HepG2 (cell line): ENCODE measurements around the gene COL13A1. TPM values are rescaled to one million over a fixed set of nuclear protein-coding genes. Genes with fewer than 3 reads are reported as not detected.

Experiments used
- ELF3 ChIP-seq: IDR thresholded peaks from 2 replicates; pipeline ENCODE4 v1.6.1; 2016; ENCODE audit warnings: missing genetic modification reagents, missing compliant biosample characterization
- MAFF ChIP-seq: IDR thresholded peaks from 2 replicates; pipeline ENCODE4 v1.6.1; 2011; ENCODE audit warnings: low read depth, low read length, improper control_type of control experiment
- MED8 ChIP-seq: sonication (generic); formaldehyde crosslinking; IDR thresholded peaks from 2 replicates; pipeline ENCODE4 v1.8.1; 2023; ENCODE audit warnings: mild to moderate bottlenecking, missing genetic modification reagents; ENCODE audit not compliant: insufficient replicate concordance
- SALL2 ChIP-seq: sonication (generic); formaldehyde crosslinking; IDR thresholded peaks from 2 replicates; pipeline ENCODE4 v1.8.1; 2023; ENCODE audit warnings: mild to moderate bottlenecking, missing genetic modification reagents, inconsistent platforms
- SMC3 ChIP-seq: IDR thresholded peaks from 2 replicates; pipeline ENCODE4 v1.6.1; 2011; ENCODE audit warnings: low read length, improper control_type of control experiment
- SMYD3 ChIP-seq: sonication (generic); formaldehyde crosslinking; IDR thresholded peaks from 2 replicates; pipeline ENCODE4 v1.8.1; 2023; ENCODE audit warnings: mild to moderate bottlenecking, missing genetic modification reagents
- STAG1 ChIP-seq: sonication (generic); formaldehyde crosslinking; IDR thresholded peaks from 2 replicates; pipeline ENCODE4 v1.4.0; 2020; ENCODE audit warnings: missing genetic modification reagents
- TOPORS ChIP-seq: sonication (generic); formaldehyde crosslinking; IDR thresholded peaks from 2 replicates; pipeline ENCODE4 v1.8.0; 2023; ENCODE audit warnings: mild to moderate bottlenecking, missing genetic modification reagents
- ZBTB7A ChIP-seq: sonication (generic); formaldehyde crosslinking; IDR thresholded peaks from 2 replicates; pipeline ENCODE4 v1.8.0; 2022; ENCODE audit warnings: mild to moderate bottlenecking, missing genetic modification reagents
- ZNF234 ChIP-seq: sonication (generic); formaldehyde crosslinking; conservative IDR thresholded peaks from 2 replicates; pipeline ENCODE4 v1.5.1; 2020; ENCODE audit warnings: mild to moderate bottlenecking, missing genetic modification reagents
- ZNF747 ChIP-seq: sonication (generic); formaldehyde crosslinking; IDR thresholded peaks from 2 replicates; pipeline ENCODE4 v1.8.1; 2023; ENCODE audit warnings: missing genetic modification reagents, mild to moderate bottlenecking, borderline replicate concordance
- polyA plus RNA-seq, 8 experiments: library from polyadenylated mRNA; depleted of rRNA in 3 of 8; stranded (reverse) in 7 of 8; unstranded in 1 of 8; fragments of >200 nt; fragmentation: Illumina TruSeq in 4 of 8; extraction: Trizol in 4 of 8; gene quantifications; 2 replicates each; pipeline versions ENCODE4 v1.2.1 to v1.2.3, GENCODE V29; 2011 to 2016; ENCODE audit warnings: low read depth in 4 of 8, missing spikeins in 1 of 8, mixed read lengths in 1 of 8; ENCODE audit not compliant: insufficient read depth in 1 of 8
- total RNA-seq, 5 experiments: library from RNA; depleted of rRNA; stranded (reverse); fragments of >200 nt; fragmentation: Illumina TruSeq; extraction: Trizol; gene quantifications; 2 replicates each; pipeline ENCODE4 v1.2.3, GENCODE V29; 2016; ENCODE audit warnings: low read depth in 1 of 5
- TF ChIP-seq, protein P1 (sequence below), 2 experiments: IDR thresholded peaks; 2 replicates each; pipeline ENCODE4 v1.6.1; 2011 to 2012; ENCODE audit warnings: low read length in 2 of 2, borderline replicate concordance in 1 of 2, low read depth in 1 of 2, mild to moderate bottlenecking in 1 of 2, moderate library complexity in 1 of 2
- TF ChIP-seq, protein P2 (sequence below): sonication (generic); formaldehyde crosslinking; IDR thresholded peaks from 2 replicates; pipeline ENCODE4 v1.4.0; 2020; ENCODE audit warnings: missing genetic modification reagents
- TF ChIP-seq, protein P3 (sequence below): IDR thresholded peaks from 2 replicates; pipeline ENCODE4 v1.6.1; 2012; ENCODE audit warnings: inconsistent platforms

The COL13A1 gene
- total and polyA plus RNA-seq, 2 of the 13 experiments (the other 11 are each of a cell fraction or from before 2014, with no cell fraction given): 0.07 TPM; not detected in 1

DNA sequence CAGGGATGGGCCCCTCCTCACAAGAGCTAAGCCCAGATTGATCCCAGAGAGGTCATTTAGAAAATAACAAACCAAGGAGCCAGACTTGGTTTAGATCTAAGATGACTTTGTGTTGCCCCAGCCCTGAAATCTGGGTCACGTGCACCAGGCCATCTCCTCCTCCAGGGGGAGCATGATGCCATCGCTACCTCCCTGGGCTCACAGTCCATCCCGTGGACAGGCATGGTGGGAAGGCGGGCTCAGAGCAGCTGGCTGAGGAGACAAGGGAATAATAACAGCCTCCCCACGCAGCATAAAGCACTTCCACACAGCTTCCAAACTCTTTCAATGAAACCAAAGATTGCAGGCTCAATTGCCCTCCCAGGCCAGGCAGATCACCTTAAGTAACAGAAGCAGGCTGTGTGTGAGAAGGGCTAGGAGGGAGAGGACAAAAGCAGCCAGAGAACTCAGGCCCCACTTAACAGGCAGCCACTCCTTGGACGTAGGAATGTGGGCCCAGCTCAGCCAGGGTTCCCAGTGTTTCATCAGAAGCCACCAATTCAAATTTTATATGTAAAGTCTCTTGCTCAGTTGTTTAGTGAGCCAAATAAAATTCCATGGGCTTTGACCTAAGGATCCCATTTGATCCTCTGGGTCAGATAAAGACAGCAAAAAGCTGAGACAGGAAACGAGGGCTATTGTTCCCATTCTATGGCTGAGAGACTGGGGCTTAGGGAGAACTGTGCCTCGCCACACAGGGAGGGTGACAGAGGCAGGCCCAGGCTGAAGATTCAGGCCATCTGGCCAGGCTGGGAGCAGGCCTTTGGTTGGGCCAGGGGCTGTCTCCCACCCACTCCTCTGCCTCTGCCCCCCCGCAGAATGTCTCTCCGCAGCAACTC lies 100.2 kb downstream of the COL13A1 start (continued):
- TF ChIP-seq, protein P1, sequence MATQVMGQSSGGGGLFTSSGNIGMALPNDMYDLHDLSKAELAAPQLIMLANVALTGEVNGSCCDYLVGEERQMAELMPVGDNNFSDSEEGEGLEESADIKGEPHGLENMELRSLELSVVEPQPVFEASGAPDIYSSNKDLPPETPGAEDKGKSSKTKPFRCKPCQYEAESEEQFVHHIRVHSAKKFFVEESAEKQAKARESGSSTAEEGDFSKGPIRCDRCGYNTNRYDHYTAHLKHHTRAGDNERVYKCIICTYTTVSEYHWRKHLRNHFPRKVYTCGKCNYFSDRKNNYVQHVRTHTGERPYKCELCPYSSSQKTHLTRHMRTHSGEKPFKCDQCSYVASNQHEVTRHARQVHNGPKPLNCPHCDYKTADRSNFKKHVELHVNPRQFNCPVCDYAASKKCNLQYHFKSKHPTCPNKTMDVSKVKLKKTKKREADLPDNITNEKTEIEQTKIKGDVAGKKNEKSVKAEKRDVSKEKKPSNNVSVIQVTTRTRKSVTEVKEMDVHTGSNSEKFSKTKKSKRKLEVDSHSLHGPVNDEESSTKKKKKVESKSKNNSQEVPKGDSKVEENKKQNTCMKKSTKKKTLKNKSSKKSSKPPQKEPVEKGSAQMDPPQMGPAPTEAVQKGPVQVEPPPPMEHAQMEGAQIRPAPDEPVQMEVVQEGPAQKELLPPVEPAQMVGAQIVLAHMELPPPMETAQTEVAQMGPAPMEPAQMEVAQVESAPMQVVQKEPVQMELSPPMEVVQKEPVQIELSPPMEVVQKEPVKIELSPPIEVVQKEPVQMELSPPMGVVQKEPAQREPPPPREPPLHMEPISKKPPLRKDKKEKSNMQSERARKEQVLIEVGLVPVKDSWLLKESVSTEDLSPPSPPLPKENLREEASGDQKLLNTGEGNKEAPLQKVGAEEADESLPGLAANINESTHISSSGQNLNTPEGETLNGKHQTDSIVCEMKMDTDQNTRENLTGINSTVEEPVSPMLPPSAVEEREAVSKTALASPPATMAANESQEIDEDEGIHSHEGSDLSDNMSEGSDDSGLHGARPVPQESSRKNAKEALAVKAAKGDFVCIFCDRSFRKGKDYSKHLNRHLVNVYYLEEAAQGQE (IDR thresholded peaks at IDR 0.05; ENCODE audit: borderline replicate concordance in 1 of 2, low read depth in 1 of 2, low read length in 2 of 2): no peak
- peak; percentile 29 for TF ChIP-seq SMC3
- TF ChIP-seq MAFF: no peak
- TF ChIP-seq SALL2: no peak
- TF ChIP-seq, protein P2, sequence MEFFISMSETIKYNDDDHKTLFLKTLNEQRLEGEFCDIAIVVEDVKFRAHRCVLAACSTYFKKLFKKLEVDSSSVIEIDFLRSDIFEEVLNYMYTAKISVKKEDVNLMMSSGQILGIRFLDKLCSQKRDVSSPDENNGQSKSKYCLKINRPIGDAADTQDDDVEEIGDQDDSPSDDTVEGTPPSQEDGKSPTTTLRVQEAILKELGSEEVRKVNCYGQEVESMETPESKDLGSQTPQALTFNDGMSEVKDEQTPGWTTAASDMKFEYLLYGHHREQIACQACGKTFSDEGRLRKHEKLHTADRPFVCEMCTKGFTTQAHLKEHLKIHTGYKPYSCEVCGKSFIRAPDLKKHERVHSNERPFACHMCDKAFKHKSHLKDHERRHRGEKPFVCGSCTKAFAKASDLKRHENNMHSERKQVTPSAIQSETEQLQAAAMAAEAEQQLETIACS (CRISPR knock-in tag): no peak
- no peak for TF ChIP-seq ZBTB7A (CRISPR knock-in tag)
- TF ChIP-seq SMYD3 (CRISPR knock-in tag): no peak
- no peak for TF ChIP-seq MED8 (CRISPR knock-in tag)
- TF ChIP-seq STAG1 (CRISPR knock-in tag): peak; percentile 44
- TF ChIP-seq ELF3 (CRISPR knock-in tag): no peak
- TF ChIP-seq ZNF747 (CRISPR knock-in tag): no peak
- TF ChIP-seq, protein P3, sequence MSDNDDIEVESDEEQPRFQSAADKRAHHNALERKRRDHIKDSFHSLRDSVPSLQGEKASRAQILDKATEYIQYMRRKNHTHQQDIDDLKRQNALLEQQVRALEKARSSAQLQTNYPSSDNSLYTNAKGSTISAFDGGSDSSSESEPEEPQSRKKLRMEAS: peak; percentile 36; the same call in 1 of the 2 replicates
- TF ChIP-seq ZNF234 (CRISPR knock-in tag): no peak
- TF ChIP-seq TOPORS (CRISPR knock-in tag): no peak
